Measurements from ENCODE around the gene ZC3H12A.
A peak's percentile ranks its signal among the peaks of the same experiment; 100 is the strongest.

Gene ZC3H12A

GRCh38 chr1:37474046-37474696, at the start of gene ZC3H12A:
Gene ZC3H12A (plus strand): TSS chr1:37474580. CDS start chr1:37475497, 917 bp downstream.
- peak; percentile 91 for DNase-seq (ENCODE audit: low spot score)

- no peak for DNase-seq (ENCODE audit: low spot score)
These were observed 49.2 kb upstream of the ZC3H12A start for GRCh38 chr1:37425221-37425620.

- no peak for DNase-seq (ENCODE audit: low spot score)
These were observed 45.4 kb upstream of the ZC3H12A start for GRCh38 chr1:37429029-37429428.

GRCh38 chr1:37430103-37430985, 44.0 kb upstream of the ZC3H12A start:
- DNase-seq (ENCODE audit: low spot score): no peak

GRCh38 chr1:37432716-37433115, 41.7 kb upstream of the ZC3H12A start:
- no peak for DNase-seq (ENCODE audit: low spot score)

- DNase-seq (ENCODE audit: low spot score): no peak
These were observed 41.2 kb upstream of the ZC3H12A start for GRCh38 chr1:37433171-37433570.

GRCh38 chr1:37434292-37435225, 39.8 kb upstream of the ZC3H12A start:
- peak; percentile 62 for DNase-seq (ENCODE audit: low spot score)

GRCh38 chr1:37437087-37437486, 37.3 kb upstream of the ZC3H12A start:
- DNase-seq (ENCODE audit: low spot score): no peak

- no peak for DNase-seq (ENCODE audit: low spot score)
These were observed 36.1 kb upstream of the ZC3H12A start for GRCh38 chr1:37438037-37438868.

GRCh38 chr1:37438869-37439343, 35.5 kb upstream of the ZC3H12A start:
- DNase-seq (ENCODE audit: low spot score): no peak

GRCh38 chr1:37439349-37439995, 34.9 kb upstream of the ZC3H12A start:
- DNase-seq (ENCODE audit: low spot score): no peak

GRCh38 chr1:37441490-37441889, 32.9 kb upstream of the ZC3H12A start:
- no peak for DNase-seq (ENCODE audit: low spot score)

GRCh38 chr1:37442139-37442538, 32.2 kb upstream of the ZC3H12A start:
- DNase-seq (ENCODE audit: low spot score): no peak

GRCh38 chr1:37442644-37443043, 31.7 kb upstream of the ZC3H12A start:
- no peak for DNase-seq (ENCODE audit: low spot score)

- no peak for DNase-seq (ENCODE audit: low spot score)
These were observed 27.5 kb upstream of the ZC3H12A start for GRCh38 chr1:37446874-37447273.

GRCh38 chr1:37448185-37448584, 26.2 kb upstream of the ZC3H12A start:
- DNase-seq (ENCODE audit: low spot score): no peak

GRCh38 chr1:37448691-37449417, 25.5 kb upstream of the ZC3H12A start:
- DNase-seq (ENCODE audit: low spot score): no peak

GRCh38 chr1:37449936-37450335, 24.4 kb upstream of the ZC3H12A start:
- no peak for DNase-seq (ENCODE audit: low spot score)

GRCh38 chr1:37452416-37452815, 22.0 kb upstream of the ZC3H12A start:
- no peak for DNase-seq (ENCODE audit: low spot score)

GRCh38 chr1:37453647-37454046, 20.7 kb upstream of the ZC3H12A start:
- DNase-seq (ENCODE audit: low spot score): no peak

Measured in COLO829 (cell line).